Measurements from ENCODE around the gene CUBN.

CUBN gene

DNA sequence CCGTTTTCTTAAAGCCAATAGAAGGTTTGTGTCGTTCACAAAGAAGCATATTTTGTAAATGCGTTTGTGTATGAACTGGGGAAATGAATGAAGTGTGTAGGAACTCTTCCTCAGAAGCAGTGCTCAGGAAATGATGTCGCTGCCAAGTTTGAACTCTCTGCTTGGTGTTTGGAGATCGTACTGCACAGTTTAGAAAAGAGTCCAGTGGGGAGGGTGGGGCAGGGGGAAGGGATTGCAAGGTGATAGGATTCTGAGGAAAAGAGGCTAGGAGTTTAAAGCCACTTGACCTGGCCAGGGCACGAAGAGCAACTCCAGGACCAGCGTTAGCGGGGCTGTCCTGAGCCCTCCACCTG is 122.2 kb downstream of the CUBN start:
- TF ChIP-seq, protein P1, sequence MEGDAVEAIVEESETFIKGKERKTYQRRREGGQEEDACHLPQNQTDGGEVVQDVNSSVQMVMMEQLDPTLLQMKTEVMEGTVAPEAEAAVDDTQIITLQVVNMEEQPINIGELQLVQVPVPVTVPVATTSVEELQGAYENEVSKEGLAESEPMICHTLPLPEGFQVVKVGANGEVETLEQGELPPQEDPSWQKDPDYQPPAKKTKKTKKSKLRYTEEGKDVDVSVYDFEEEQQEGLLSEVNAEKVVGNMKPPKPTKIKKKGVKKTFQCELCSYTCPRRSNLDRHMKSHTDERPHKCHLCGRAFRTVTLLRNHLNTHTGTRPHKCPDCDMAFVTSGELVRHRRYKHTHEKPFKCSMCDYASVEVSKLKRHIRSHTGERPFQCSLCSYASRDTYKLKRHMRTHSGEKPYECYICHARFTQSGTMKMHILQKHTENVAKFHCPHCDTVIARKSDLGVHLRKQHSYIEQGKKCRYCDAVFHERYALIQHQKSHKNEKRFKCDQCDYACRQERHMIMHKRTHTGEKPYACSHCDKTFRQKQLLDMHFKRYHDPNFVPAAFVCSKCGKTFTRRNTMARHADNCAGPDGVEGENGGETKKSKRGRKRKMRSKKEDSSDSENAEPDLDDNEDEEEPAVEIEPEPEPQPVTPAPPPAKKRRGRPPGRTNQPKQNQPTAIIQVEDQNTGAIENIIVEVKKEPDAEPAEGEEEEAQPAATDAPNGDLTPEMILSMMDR (IDR thresholded peaks at IDR 0.05; ENCODE audit: insufficient read depth, missing control alignments): no peak
- FAIRE-seq (no peak), DNase-seq (ENCODE audit: insufficient read length, low spot score) (no peak)

- TF ChIP-seq, protein P1 (IDR thresholded peaks at IDR 0.05; ENCODE audit: insufficient read depth, missing control alignments): no peak
- FAIRE-seq (no peak), DNase-seq (ENCODE audit: insufficient read length, low spot score) (no peak)
Measured at GRCh38 chr10:17006631-17007417, 122.8 kb downstream of the CUBN start.

GRCh38 chr10:17005621-17006566 is 123.7 kb downstream of the CUBN start:
- FAIRE-seq: no peak
- TF ChIP-seq, protein P1 (IDR thresholded peaks at IDR 0.05; ENCODE audit: insufficient read depth, missing control alignments): no peak
- DNase-seq (ENCODE audit: insufficient read length, low spot score): no peak

DNA sequence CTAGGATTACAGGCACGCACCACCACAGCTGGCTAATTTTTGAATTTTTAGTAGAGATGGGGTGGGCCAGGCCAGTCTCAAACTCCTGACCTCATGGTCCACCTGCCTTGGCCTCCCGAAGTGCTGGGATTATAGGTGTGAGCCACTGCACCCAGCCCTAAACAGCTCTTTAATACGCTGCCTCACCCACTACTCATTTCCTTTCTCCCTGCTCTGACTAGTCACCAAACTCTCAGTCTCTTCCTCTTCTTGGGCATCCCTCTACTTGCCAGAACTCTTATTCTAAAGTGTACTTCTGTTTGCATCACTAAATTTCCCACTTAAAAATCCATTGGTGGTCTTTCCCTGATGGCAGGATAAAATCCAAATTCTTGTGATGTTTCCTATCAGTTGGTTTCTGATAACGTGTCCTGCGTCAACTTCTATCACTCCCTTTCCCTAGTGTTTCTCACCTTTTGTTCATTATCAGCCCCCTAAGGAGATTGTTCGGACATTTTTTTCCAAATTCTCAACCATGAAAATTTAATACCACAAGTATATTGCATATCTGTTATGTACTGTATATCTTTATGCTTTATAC is 124.7 kb downstream of the CUBN start:
- TF ChIP-seq, protein P1 (IDR thresholded peaks at IDR 0.05; ENCODE audit: insufficient read depth, missing control alignments): no peak
- no peak for DNase-seq (ENCODE audit: insufficient read length, low spot score)
- FAIRE-seq: no peak

GRCh38 chr10:17003651-17004286 is 125.8 kb downstream of the CUBN start:
- DNase-seq (ENCODE audit: insufficient read length, low spot score) (no peak), FAIRE-seq (no peak)
- TF ChIP-seq, protein P1 (IDR thresholded peaks at IDR 0.05; ENCODE audit: insufficient read depth, missing control alignments): no peak

DNA sequence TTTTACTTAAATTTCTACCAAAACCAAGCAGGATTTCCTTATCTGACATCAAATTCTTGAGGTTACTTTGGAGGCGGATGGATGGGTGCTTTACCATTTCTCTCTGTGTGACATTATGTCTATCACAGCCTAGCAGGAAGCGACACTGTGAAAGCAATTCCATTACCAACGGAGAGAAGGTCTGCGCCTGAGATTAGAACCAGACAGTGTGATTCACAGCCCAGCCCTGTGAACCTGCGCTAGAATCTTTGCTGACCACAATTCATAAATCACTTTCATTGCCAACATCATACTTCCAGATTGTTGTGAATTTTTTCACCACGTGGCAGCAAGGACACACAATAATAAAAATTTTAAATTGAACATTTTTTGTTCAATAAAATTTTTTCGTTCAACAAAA is 126.5 kb downstream of the CUBN start:
- TF ChIP-seq, protein P1 (IDR thresholded peaks at IDR 0.05; ENCODE audit: insufficient read depth, missing control alignments): no peak
- no peak for DNase-seq (ENCODE audit: insufficient read length, low spot score)
- no peak for FAIRE-seq

Data from D721Med (cell line).